Kidney (tissue), 14 donors: Measurements from ENCODE around the gene N4BP3. TPM values are rescaled to one million over a fixed set of nuclear protein-coding genes. Genes with fewer than 3 reads are reported as not detected.

Experiments used
- DNase-seq, 5 donors: peaks; one replicate each; pipeline ENCODE4 v3.0.0-alpha.2; 2013 to 2020
- FAIRE-seq: peaks from 2 replicates; lab custom pipeline; 2012; peaks lifted over from hg19 to GRCh38; lab: Jason Lieb, UNC
- H3K27ac ChIP-seq, 2 donors: one replicate each; pipeline ENCODE4 v1.7.0; 2013; ENCODE audit warnings: low read depth in 2 of 2, low read length in 2 of 2, inconsistent platforms in 1 of 2
- H3K27me3 ChIP-seq: one replicate; pipeline ENCODE4 v1.7.1; 2013; ENCODE audit warnings: low read length, inconsistent platforms; ENCODE audit not compliant: control insufficient read depth, insufficient read depth
- H3K36me3 ChIP-seq, 3 donors: one replicate each; pipeline versions ENCODE4 v1.7.0 to v1.7.1; 2013; ENCODE audit warnings: low read length in 3 of 3, control low read depth in 1 of 3, inconsistent platforms in 1 of 3; ENCODE audit not compliant: insufficient read depth in 3 of 3, control insufficient read depth in 2 of 3
- H3K4me1 ChIP-seq, 3 donors: one replicate each; pipeline versions ENCODE4 v1.7.0 to v1.7.1; 2013; ENCODE audit warnings: low read length in 3 of 3, inconsistent platforms in 1 of 3, low read depth in 1 of 3; ENCODE audit not compliant: control insufficient read depth in 2 of 3, insufficient read depth in 2 of 3
- H3K4me3 ChIP-seq, 3 donors: one replicate each; pipeline versions ENCODE4 v1.7.0 to v1.8.1; 2013; ENCODE audit warnings: low read length in 3 of 3, control low read depth in 1 of 3, inconsistent platforms in 1 of 3
- H3K9ac ChIP-seq, 3 donors: one replicate each; pipeline versions ENCODE4 v1.7.0 to v1.7.1; 2013; ENCODE audit warnings: low read length in 3 of 3, control low read depth in 1 of 3, inconsistent platforms in 1 of 3
- H3K9me3 ChIP-seq, 3 donors: one replicate each; pipeline versions ENCODE4 v1.7.0 to v1.7.1; 2013; ENCODE audit warnings: low read length in 3 of 3, control low read depth in 1 of 3, inconsistent platforms in 1 of 3; ENCODE audit not compliant: control insufficient read depth in 2 of 3, insufficient read depth in 1 of 3
- CTCF ChIP-seq: IDR thresholded peaks from 3 replicates; pipeline ENCODE4 v1.5.1; 2012; ENCODE audit warnings: mild to moderate bottlenecking, moderate library complexity, borderline replicate concordance; ENCODE audit not compliant: insufficient read depth; ENCODE audit errors: extremely low read depth
- intact Hi-C: fragments of 100-400 bp; cut with DNase I; formaldehyde crosslinking; loops from one replicate; pipeline ENCODE4 v1.11.1; 2022
- polyA plus RNA-seq: library from polyadenylated mRNA; stranded (reverse); fragments of 350-450 nt; fragmentation: Illumina TruSeq; extraction: RNeasy Lipid Tissue Mini Kit (QIAGEN cat#74804); gene quantifications from one replicate; pipeline ENCODE4 v1.2.3, GENCODE V29; 2014; ENCODE audit warnings: low read depth, low replicate concordance; ENCODE audit not compliant: insufficient read depth
- total RNA-seq: library from RNA; stranded (reverse); fragmentation: NEBNext Ultra II Directional; extraction: Animal tissue kit (Norgen Biotek cat#: 25700); gene quantifications from one replicate; pipeline ENCODE4 v1.2.1, GENCODE V29; 2021
- donor health status: control.
- donor health status: control.
- donor health status: control.
- donor health status: control.
- donor health status: control.
- donor health status: DM: yes; HTN: yes; CAD: no.
- donor health status: Normal renal cell carcinoma (clear cell type).

The N4BP3 gene
- total and polyA plus RNA-seq, 2 donors from 2014 or later = 2.4 to 5.6 TPM

GRCh38 chr5:178137991-178138390, 24.7 kb downstream of the N4BP3 start:
- no peaks in the 10 kb centered on the region for H3K4me1 ChIP-seq
- no peak overlapping the region for H3K4me3 ChIP-seq
- DNase-seq (peak in 1 of 5 donors; percentile 56), FAIRE-seq (no peak)
- peaks cover 0 to 27% (median 15%) of the 10 kb centered on the region in 3 donors for H3K36me3 ChIP-seq
- no peak overlapping the region for H3K27ac ChIP-seq
- intact Hi-C loops = no loop called here
- H3K9ac ChIP-seq = no peak overlapping the region
- TF ChIP-seq CTCF = no peak
- H3K27me3 ChIP-seq = no peaks in the 10 kb centered on the region
- H3K9me3 ChIP-seq = no peaks in the 10 kb centered on the region

GRCh38 chr5:178141550-178141949, 28.2 kb downstream of the N4BP3 start:
- Histone ChIP-seq H3K4me3 (no peak overlapping the region), H3K36me3 (peaks cover 2 to 40% (median 15%) of the 10 kb centered on the region in 3 donors), H3K9me3 (no peaks in the 10 kb centered on the region), H3K4me1 (no peaks in the 10 kb centered on the region), H3K27ac (no peak overlapping the region), H3K27me3 (no peaks in the 10 kb centered on the region), H3K9ac (no peak overlapping the region)
- no peak for DNase-seq
- intact Hi-C loops = no loop called here
- FAIRE-seq = no peak
- TF ChIP-seq CTCF = no peak

- H3K36me3 ChIP-seq = peaks cover 7 to 48% (median 23%) of the 10 kb centered on the region in 3 donors
- intact Hi-C loops = no loop called here
- DNase-seq (no peak), FAIRE-seq (no peak)
- no peaks in the 10 kb centered on the region for H3K9me3 ChIP-seq
- H3K4me1 ChIP-seq = no peaks in the 10 kb centered on the region
- no peak overlapping the region for H3K4me3 ChIP-seq
- no peak overlapping the region for H3K9ac ChIP-seq
- TF ChIP-seq CTCF = no peak
- H3K27me3 ChIP-seq = no peaks in the 10 kb centered on the region
- H3K27ac ChIP-seq = no peak overlapping the region
These were observed 29.3 kb downstream of the N4BP3 start for GRCh38 chr5:178142642-178143041.

- intact Hi-C loops = no loop called here
- no peak for DNase-seq
- Histone ChIP-seq H3K4me3 (no peak overlapping the region), H3K27me3 (no peaks in the 10 kb centered on the region), H3K27ac (no peak overlapping the region), H3K4me1 (no peaks in the 10 kb centered on the region), H3K9me3 (no peaks in the 10 kb centered on the region), H3K36me3 (peaks cover 9 to 52% (median 27%) of the 10 kb centered on the region in 3 donors), H3K9ac (no peak overlapping the region)
- no peak for FAIRE-seq
- no peak for TF ChIP-seq CTCF
These were observed 29.9 kb downstream of the N4BP3 start for GRCh38 chr5:178143246-178143645.
